ENCODE data around the gene GRAP.

GRAP gene

DNA sequence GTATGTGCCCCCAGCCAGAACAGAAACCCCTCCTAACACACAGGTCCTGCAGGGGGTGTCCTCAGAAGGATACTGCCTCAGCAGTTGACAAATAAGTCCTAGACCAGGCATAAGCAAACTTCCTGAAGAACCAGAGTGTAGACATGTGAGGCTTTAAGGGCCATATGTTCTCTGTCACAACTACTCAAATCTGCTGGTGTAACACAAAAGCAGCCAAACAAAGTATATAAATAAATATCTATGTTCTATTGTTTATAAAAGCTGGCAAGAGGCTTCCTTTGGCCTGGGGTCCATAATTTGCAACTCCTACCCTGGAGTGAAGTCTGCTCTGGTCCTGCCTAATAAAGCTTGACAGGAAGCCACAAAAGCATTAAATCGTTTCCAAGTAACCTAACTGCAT is 52.1 kb downstream of the GRAP start:
- Histone ChIP-seq H3K9me3 (ENCODE audit: control insufficient read depth, low read length) (peaks cover 6% of the 10 kb centered on the region), H3K27me3 (replicated peaks; ENCODE audit: control insufficient read depth, insufficient read depth, low read length) (no peaks in the 10 kb centered on the region), H3K4me1 (ENCODE audit: control insufficient read depth, insufficient read depth, low read length) (no peaks in the 10 kb centered on the region), H3K36me3 (ENCODE audit: control insufficient read depth, insufficient read depth, low read length, severe bottlenecking) (no peaks in the 10 kb centered on the region), H3K4me3 (ENCODE audit: low read length) (no peak overlapping the region), H3K9ac (ENCODE audit: low read length) (no peak overlapping the region)
- DNase-seq (ENCODE audit: low read depth) = no peak

DNA sequence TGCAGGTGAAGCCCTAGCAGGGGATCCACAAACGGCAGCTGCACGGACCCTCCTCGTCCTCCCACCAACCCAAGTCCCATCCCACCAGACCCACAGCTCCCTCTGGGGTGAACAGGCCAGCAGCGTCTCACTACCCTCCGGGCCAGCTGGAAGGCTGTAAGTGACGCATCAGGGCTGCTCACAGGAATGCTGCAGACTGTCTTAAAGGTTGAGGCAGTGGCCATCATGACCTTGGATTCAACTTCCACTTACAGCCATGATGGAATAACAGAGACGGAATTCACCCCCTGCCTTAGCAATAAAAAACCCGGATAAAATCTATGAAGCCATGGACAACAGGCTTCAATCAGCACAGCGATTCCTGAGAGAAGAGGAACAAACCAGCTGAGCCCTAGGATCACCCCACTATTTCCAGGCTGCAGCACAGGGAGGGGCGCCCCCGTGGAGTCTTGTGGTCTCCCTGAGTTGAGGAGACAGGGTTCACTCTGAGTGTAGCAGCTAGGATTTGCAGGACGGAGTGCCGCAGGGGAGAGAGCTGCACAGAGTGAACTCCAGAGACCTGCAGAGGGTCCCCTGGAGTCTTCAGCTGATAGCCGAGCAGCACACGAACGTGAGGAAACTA is 52.7 kb downstream of the GRAP start:
- Histone ChIP-seq H3K9me3 (ENCODE audit: control insufficient read depth, low read length) (peaks cover 6% of the 10 kb centered on the region), H3K9ac (ENCODE audit: low read length) (no peak overlapping the region), H3K27me3 (replicated peaks; ENCODE audit: control insufficient read depth, insufficient read depth, low read length) (no peaks in the 10 kb centered on the region), H3K4me1 (ENCODE audit: control insufficient read depth, insufficient read depth, low read length) (no peaks in the 10 kb centered on the region), H3K4me3 (ENCODE audit: low read length) (no peak overlapping the region), H3K36me3 (ENCODE audit: control insufficient read depth, insufficient read depth, low read length, severe bottlenecking) (no peaks in the 10 kb centered on the region)
- DNase-seq (ENCODE audit: low read depth) = no peak

GRCh38 chr17:18992454-18993130 is 54.2 kb downstream of the GRAP start:
- Histone ChIP-seq H3K27me3 (replicated peaks; ENCODE audit: control insufficient read depth, insufficient read depth, low read length) (no peaks in the 10 kb centered on the region), H3K9ac (ENCODE audit: low read length) (no peak overlapping the region), H3K9me3 (ENCODE audit: control insufficient read depth, low read length) (peaks cover 6% of the 10 kb centered on the region), H3K4me1 (ENCODE audit: control insufficient read depth, insufficient read depth, low read length) (no peaks in the 10 kb centered on the region), H3K36me3 (ENCODE audit: control insufficient read depth, insufficient read depth, low read length, severe bottlenecking) (peaks cover 3% of the 10 kb centered on the region), H3K4me3 (ENCODE audit: low read length) (no peak overlapping the region)
- no peak for DNase-seq (ENCODE audit: low read depth)

- Histone ChIP-seq H3K4me3 (ENCODE audit: low read length) (no peak overlapping the region), H3K4me1 (ENCODE audit: control insufficient read depth, insufficient read depth, low read length) (no peaks in the 10 kb centered on the region), H3K27me3 (replicated peaks; ENCODE audit: control insufficient read depth, insufficient read depth, low read length) (no peaks in the 10 kb centered on the region), H3K9me3 (ENCODE audit: control insufficient read depth, low read length) (peaks cover 6% of the 10 kb centered on the region), H3K9ac (ENCODE audit: low read length) (no peak overlapping the region), H3K36me3 (ENCODE audit: control insufficient read depth, insufficient read depth, low read length, severe bottlenecking) (peaks cover 3% of the 10 kb centered on the region)
- DNase-seq (ENCODE audit: low read depth) = no peak
These were observed 55.0 kb downstream of the GRAP start for GRCh38 chr17:18991531-18992315.

DNA sequence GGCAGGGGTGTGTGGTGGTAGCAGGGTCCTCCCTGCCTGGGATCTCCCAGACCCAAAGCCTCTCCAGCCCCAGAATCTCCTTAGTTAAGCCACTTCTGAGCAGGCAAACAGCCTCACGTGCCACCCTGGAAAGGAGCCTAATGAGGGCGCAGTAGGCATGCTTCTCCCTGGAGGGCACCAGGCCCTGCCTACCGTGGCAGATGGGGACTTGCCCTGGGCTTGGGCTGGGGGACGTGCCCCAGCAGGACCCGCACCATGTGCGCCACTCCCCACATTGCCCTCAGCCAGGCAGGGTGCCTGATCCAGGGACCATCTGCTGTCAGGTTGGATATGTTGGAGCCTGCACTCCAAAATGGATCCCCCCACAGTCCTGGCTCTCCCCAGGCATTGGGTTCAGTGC is 56.4 kb downstream of the GRAP start:
- peaks cover 4% of the 10 kb centered on the region for H3K9me3 ChIP-seq (ENCODE audit: control insufficient read depth, low read length)
- H3K4me1 ChIP-seq (ENCODE audit: control insufficient read depth, insufficient read depth, low read length) = no peaks in the 10 kb centered on the region
- no peak overlapping the region for H3K4me3 ChIP-seq (ENCODE audit: low read length)
- no peak for DNase-seq (ENCODE audit: low read depth)
- no peaks in the 10 kb centered on the region for H3K27me3 ChIP-seq (replicated peaks; ENCODE audit: control insufficient read depth, insufficient read depth, low read length)
- peaks cover 3% of the 10 kb centered on the region for H3K36me3 ChIP-seq (ENCODE audit: control insufficient read depth, insufficient read depth, low read length, severe bottlenecking)
- H3K9ac ChIP-seq (ENCODE audit: low read length) = no peak overlapping the region

DNA sequence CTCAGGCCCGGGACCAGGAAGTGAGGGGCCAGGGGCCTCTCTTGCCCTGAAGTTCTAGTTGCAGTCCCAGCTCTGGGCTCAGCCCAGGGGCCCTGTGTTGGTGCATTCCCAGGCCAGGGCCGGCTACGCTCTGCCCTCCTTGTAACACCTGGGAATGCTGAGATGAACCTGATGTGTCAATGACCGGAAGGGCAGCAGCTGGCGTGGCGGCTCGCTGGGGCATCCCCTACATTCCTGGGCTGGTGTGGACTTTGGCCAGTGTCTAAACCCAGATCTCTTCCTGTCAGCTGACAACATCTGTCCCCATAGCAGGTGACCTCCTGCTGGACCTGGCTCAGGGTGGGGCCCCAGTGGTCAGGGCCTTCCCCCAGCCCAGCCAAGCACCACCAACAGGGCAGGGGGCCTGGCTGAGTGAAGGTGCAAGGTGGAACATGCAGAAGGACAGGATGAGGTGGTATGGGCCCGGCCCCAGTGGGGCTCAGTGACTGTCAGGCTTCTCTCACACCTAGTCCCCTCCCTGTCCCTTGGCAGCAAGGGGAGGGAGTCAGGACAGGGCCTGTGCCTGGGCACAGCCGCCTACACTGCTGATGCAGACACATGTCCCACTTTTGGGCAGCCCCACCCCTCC is 58.1 kb downstream of the GRAP start:
- Histone ChIP-seq H3K4me1 (ENCODE audit: control insufficient read depth, insufficient read depth, low read length) (no peaks in the 10 kb centered on the region), H3K36me3 (ENCODE audit: control insufficient read depth, insufficient read depth, low read length, severe bottlenecking) (peaks cover 3% of the 10 kb centered on the region), H3K9ac (ENCODE audit: low read length) (no peak overlapping the region), H3K4me3 (ENCODE audit: low read length) (no peak overlapping the region), H3K27me3 (replicated peaks; ENCODE audit: control insufficient read depth, insufficient read depth, low read length) (no peaks in the 10 kb centered on the region), H3K9me3 (ENCODE audit: control insufficient read depth, low read length) (no peaks in the 10 kb centered on the region)
- no peak for DNase-seq (ENCODE audit: low read depth)

GRCh38 chr17:18987862-18988545 is 58.8 kb downstream of the GRAP start:
- no peak for DNase-seq (ENCODE audit: low read depth)
- Histone ChIP-seq H3K27me3 (replicated peaks; ENCODE audit: control insufficient read depth, insufficient read depth, low read length) (no peaks in the 10 kb centered on the region), H3K4me1 (ENCODE audit: control insufficient read depth, insufficient read depth, low read length) (no peaks in the 10 kb centered on the region), H3K9me3 (ENCODE audit: control insufficient read depth, low read length) (no peaks in the 10 kb centered on the region), H3K36me3 (ENCODE audit: control insufficient read depth, insufficient read depth, low read length, severe bottlenecking) (peaks cover 3% of the 10 kb centered on the region), H3K4me3 (ENCODE audit: low read length) (no peak overlapping the region), H3K9ac (ENCODE audit: low read length) (no peak overlapping the region)

GRCh38 chr17:18987230-18987610 is 59.5 kb downstream of the GRAP start:
- H3K27me3 ChIP-seq (replicated peaks; ENCODE audit: control insufficient read depth, insufficient read depth, low read length) = no peaks in the 10 kb centered on the region
- no peak overlapping the region for H3K4me3 ChIP-seq (ENCODE audit: low read length)
- H3K9ac ChIP-seq (ENCODE audit: low read length) = no peak overlapping the region
- H3K36me3 ChIP-seq (ENCODE audit: control insufficient read depth, insufficient read depth, low read length, severe bottlenecking) = peaks cover 3% of the 10 kb centered on the region
- H3K9me3 ChIP-seq (ENCODE audit: control insufficient read depth, low read length) = no peaks in the 10 kb centered on the region
- peaks cover 1% of the 10 kb centered on the region for H3K4me1 ChIP-seq (ENCODE audit: control insufficient read depth, insufficient read depth, low read length)
- DNase-seq (ENCODE audit: low read depth) = no peak

DNA sequence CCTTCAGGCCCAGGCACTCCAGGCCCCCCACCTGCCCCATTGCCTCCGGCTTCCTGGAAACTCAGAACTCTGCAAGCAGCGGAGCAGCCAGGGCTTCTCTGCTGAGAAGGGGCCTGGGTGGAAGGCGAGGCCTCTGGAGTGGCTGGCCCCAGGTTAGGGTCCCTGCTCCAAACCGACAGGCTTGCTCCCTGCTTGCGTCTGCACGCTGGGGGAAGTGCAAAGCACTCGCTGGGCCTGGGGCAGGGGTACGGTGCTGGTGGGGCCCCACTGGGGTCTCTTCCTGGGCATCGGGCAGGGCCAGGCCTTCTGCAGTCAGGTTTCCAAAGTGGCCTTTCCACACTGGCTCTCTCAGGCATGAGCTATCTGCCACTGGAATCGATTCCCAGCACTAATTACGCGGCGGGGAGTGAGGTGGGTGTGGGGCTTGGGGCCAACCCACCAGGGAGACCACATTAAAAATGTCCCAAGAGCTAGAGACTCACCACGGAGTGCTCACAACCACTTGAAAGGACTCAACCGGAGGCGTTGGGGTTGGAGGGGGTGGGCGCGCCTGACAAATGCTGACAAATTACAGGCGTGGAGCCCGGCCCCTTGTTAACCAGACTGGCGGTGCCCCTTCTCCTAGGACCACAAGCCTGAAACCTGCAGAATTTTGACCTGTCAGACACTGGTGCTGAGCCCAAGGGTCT is 60.1 kb downstream of the GRAP start:
- DNase-seq (ENCODE audit: low read depth) = no peak
- no peak overlapping the region for H3K9ac ChIP-seq (ENCODE audit: low read length)
- H3K27me3 ChIP-seq (replicated peaks; ENCODE audit: control insufficient read depth, insufficient read depth, low read length) = no peaks in the 10 kb centered on the region
- H3K4me1 ChIP-seq (ENCODE audit: control insufficient read depth, insufficient read depth, low read length) = peaks cover 7% of the 10 kb centered on the region
- no peaks in the 10 kb centered on the region for H3K9me3 ChIP-seq (ENCODE audit: control insufficient read depth, low read length)
- no peak overlapping the region for H3K4me3 ChIP-seq (ENCODE audit: low read length)
- H3K36me3 ChIP-seq (ENCODE audit: control insufficient read depth, insufficient read depth, low read length, severe bottlenecking) = peaks cover 3% of the 10 kb centered on the region

- Histone ChIP-seq H3K36me3 (ENCODE audit: control insufficient read depth, insufficient read depth, low read length, severe bottlenecking) (peaks cover 3% of the 10 kb centered on the region), H3K27me3 (replicated peaks; ENCODE audit: control insufficient read depth, insufficient read depth, low read length) (no peaks in the 10 kb centered on the region), H3K4me3 (ENCODE audit: low read length) (no peak overlapping the region), H3K4me1 (ENCODE audit: control insufficient read depth, insufficient read depth, low read length) (peaks cover 11% of the 10 kb centered on the region), H3K9ac (ENCODE audit: low read length) (no peak overlapping the region), H3K9me3 (ENCODE audit: control insufficient read depth, low read length) (no peaks in the 10 kb centered on the region)
- DNase-seq (ENCODE audit: low read depth) = no peak
These were observed 61.3 kb downstream of the GRAP start for GRCh38 chr17:18985475-18985874.

All from adipocyte (in vitro differentiated cells).